HG03103 (cell line): Measurements from ENCODE around the gene GNB4.
A peak's percentile ranks its signal among the peaks of the same experiment; 100 is the strongest.

Experiments
- ATAC-seq: cut with Tn5 transposase; IDR thresholded peaks from one replicate; pipeline ENCODE4 v1.9.1; 2021; ENCODE audit warnings: low read depth; ENCODE audit not compliant: unreplicated experiment

The GNB4 gene

DNA sequence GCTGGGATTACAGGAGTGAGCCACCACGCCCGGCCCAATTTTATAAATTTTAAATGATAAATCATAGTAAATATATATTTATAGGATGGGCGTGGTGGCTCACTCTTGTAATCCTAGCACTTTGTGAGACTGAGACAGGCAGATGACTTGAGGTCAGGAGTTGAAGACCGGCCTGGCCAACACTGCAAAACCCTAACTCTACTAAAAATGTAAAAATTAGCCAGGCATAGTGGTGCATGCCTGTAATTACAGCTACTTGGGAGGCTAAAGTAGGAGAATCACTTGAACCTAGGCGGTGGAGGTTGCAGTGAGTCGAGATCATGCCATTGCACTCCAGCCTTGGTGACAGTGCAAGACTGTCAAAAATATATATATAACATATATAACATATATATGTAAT is 77.3 kb downstream of the GNB4 start:
- no peak for ATAC-seq

DNA sequence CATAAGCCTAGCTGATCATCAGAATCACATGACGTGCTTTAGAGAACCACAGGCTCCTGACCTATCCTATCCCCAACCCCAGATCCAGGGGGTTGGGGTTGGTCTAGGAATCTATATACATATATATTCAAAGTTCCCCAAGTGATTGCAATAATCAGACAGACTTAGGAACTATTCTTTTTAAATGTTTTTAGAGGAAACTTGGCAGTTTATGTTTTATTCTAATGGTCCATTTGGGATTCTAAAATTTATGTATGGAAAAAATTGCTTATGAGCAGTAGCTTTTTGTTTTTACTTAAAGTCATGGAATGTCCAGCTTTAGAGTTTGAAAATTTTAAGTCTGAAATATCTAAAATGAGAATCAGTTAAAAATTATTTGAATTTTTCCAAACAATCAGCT is 81.6 kb downstream of the GNB4 start:
- ATAC-seq, result no peak

DNA sequence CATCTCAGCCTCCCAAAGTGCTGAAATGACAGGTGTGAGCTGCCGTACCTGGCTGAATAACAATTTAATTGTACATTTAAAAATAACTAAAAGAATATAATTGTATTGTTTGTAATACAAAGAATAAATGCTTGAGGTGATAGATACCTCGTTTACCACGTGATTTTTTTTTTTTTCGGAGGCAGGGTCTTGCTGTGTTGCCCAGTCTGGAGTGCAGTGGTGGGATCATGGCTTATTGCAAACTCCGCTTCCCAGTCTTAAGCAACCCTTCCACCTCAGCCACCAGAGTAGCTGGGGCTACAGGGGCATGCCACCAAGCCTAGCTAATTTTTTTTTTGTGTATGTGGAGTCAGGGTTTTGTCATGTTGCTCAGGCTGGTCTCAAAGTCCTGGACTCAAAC is 87.9 kb downstream of the GNB4 start:
- no peak for ATAC-seq

DNA sequence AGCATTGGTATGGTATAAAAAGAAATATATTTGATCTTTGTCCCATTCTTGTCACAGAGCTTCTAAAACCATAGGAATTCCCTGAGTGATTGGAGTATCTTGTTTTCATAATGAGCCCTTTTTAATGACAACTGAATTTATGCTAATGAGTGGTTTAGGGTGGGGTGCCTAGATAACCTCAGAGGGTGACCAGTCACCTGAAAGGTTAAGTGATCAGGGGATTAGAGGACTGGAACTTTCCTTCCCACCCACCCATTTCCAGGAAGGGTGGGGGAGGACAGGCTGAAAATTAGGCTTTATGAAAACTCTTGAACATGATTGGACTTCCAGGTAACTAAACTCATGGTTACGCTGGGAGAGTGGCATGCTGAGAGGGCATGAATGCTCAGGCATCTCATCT is 95.3 kb downstream of the GNB4 start:
- ATAC-seq, result no peak

DNA sequence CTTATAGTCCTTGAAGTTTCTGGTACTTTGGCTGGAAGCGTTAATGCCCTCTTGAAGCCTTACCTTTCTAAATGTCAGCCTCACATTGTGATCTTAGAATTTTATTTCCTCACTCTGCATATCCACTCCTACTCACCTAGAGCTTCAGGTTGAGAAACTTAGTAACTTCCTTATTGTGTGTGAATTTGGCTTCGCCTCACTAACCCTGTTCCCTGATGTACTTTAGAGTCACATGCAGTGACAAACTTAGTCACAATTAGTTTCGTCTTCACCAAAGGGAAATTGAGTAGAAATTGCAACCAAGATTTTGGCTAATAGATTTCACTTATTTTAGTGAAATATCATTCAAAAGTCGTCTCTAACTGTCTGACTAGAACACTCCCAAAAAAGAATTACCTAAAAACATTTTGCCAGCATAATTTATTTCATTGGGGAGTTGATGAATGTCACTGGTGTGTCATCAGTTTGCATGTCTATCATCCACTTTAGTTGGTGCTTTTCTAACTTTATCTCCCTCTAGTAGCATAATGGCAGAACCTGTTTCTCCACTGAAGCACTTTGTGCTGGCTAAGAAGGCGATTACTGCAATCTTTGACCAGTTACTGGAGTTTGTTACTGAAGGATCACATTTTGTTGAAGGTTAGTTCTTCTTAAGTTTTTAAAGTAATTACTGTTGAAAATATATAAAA is 102.8 kb downstream of the GNB4 start:
- peak; percentile 58 for ATAC-seq

DNA sequence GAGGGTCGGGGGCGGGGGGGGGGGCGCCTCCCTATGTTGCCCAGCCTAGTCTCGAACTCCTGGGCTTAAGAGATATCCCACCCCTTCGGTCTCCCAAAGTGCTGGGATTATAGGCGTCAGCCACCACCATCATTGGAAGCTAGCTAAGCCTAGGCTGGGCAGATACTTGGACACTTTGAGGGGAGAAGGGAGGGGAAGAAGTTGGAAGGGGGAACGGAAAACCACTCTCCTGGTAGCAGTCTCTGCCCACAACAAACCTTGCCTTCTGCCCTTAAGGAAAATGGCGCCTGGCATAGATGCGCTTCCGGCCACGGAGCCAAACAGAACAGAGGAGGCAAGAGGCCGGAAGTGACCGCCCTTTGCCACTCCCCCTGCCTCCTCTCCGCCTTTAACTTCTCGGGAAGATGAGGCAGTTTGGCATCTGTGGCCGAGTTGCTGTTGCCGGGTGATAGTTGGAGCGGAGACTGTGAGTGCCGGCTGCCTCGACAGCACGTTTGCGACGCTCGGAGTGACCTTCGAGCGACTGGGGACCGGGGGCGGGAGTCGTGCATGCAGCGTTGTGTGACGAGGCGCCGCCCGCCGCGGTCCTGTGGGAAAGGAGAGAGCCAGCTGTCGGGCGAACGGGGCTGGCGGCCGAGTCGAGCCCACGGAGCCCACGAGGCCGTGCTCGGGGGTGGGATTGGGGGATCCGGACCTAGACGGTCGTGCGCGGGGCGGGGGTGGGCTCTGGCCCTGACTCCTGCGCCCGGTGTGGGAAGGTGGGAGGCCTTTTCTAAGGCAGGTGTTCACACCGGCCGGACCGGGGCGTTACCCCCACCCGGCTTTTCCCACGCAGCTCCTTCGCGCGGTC is 103.7 kb downstream of the GNB4 start, which contains the start of gene MFN1:
Gene MFN1 (plus strand): TSS at position 365 of the 850 bp plus-strand sequence. CDS start 1,143 bp downstream, outside the sequence.
- ATAC-seq, result peak; percentile 88
